ENCODE results near the gene LBR.

The LBR gene

GRCh38 chr1:225415967-225416745, 11.7 kb downstream of the LBR start:
- DNase-seq (ENCODE audit: insufficient read length, low spot score) (no peak), FAIRE-seq (no peak)
- TF ChIP-seq PAX5 (IDR thresholded peaks at IDR 0.05; ENCODE audit: insufficient read depth, low read length, severe bottlenecking) (no peak), POLR2AphosphoS5 (IDR thresholded peaks at IDR 0.05; ENCODE audit: low read depth, low read length) (no peak), POLR2A (IDR thresholded peaks at IDR 0.05; ENCODE audit: low read depth, low read length) (no peak), TAF1 (IDR thresholded peaks at IDR 0.05; ENCODE audit: low read depth, low read length) (no peak), POU2F2 (IDR thresholded peaks at IDR 0.05; ENCODE audit: low read depth, low read length) (no peak), SPI1 (IDR thresholded peaks at IDR 0.05; ENCODE audit: low read depth, low read length) (no peak)

- DNase-seq (ENCODE audit: insufficient read length, low spot score), result no peak
- no peak for FAIRE-seq
- no peak for TF ChIP-seq TAF1 (IDR thresholded peaks at IDR 0.05; ENCODE audit: low read depth, low read length)
- no peak for TF ChIP-seq PAX5 (IDR thresholded peaks at IDR 0.05; ENCODE audit: insufficient read depth, low read length, severe bottlenecking)
- no peak for TF ChIP-seq POLR2AphosphoS5 (IDR thresholded peaks at IDR 0.05; ENCODE audit: low read depth, low read length)
- no peak for TF ChIP-seq POU2F2 (IDR thresholded peaks at IDR 0.05; ENCODE audit: low read depth, low read length)
- TF ChIP-seq POLR2A (IDR thresholded peaks at IDR 0.05; ENCODE audit: low read depth, low read length), result no peak
- no peak for TF ChIP-seq SPI1 (IDR thresholded peaks at IDR 0.05; ENCODE audit: low read depth, low read length)
Observed at GRCh38 chr1:225415307-225415706, 12.5 kb downstream of the LBR start.

- FAIRE-seq, result no peak
Observed at GRCh38 chr1:225413708-225414375, 14.0 kb downstream of the LBR start.

GRCh38 chr1:225412803-225413351, 15.0 kb downstream of the LBR start:
- no peak for TF ChIP-seq POLR2A (IDR thresholded peaks at IDR 0.05; ENCODE audit: low read depth, low read length)
- TF ChIP-seq PAX5 (IDR thresholded peaks at IDR 0.05; ENCODE audit: insufficient read depth, low read length, severe bottlenecking), result no peak
- no peak for TF ChIP-seq POU2F2 (IDR thresholded peaks at IDR 0.05; ENCODE audit: low read depth, low read length)
- TF ChIP-seq TAF1 (IDR thresholded peaks at IDR 0.05; ENCODE audit: low read depth, low read length), result no peak
- TF ChIP-seq POLR2AphosphoS5 (IDR thresholded peaks at IDR 0.05; ENCODE audit: low read depth, low read length), result no peak
- no peak for TF ChIP-seq SPI1 (IDR thresholded peaks at IDR 0.05; ENCODE audit: low read depth, low read length)
- FAIRE-seq, result no peak
- no peak for DNase-seq (ENCODE audit: insufficient read length, low spot score)

More at GRCh38 chr1:225413708-225414375, 14.0 kb downstream of the LBR start:
- TF ChIP-seq SPI1 (IDR thresholded peaks at IDR 0.05; ENCODE audit: low read depth, low read length) (no peak), POU2F2 (IDR thresholded peaks at IDR 0.05; ENCODE audit: low read depth, low read length) (no peak), PAX5 (IDR thresholded peaks at IDR 0.05; ENCODE audit: insufficient read depth, low read length, severe bottlenecking) (no peak), POLR2A (IDR thresholded peaks at IDR 0.05; ENCODE audit: low read depth, low read length) (no peak), POLR2AphosphoS5 (IDR thresholded peaks at IDR 0.05; ENCODE audit: low read depth, low read length) (no peak), TAF1 (IDR thresholded peaks at IDR 0.05; ENCODE audit: low read depth, low read length) (no peak)
- DNase-seq (ENCODE audit: insufficient read length, low spot score), result no peak

GRCh38 chr1:225412321-225412720, 15.5 kb downstream of the LBR start:
- DNase-seq (ENCODE audit: insufficient read length, low spot score), result no peak
- TF ChIP-seq TAF1 (IDR thresholded peaks at IDR 0.05; ENCODE audit: low read depth, low read length), result no peak
- TF ChIP-seq POLR2A (IDR thresholded peaks at IDR 0.05; ENCODE audit: low read depth, low read length), result no peak
- TF ChIP-seq PAX5 (IDR thresholded peaks at IDR 0.05; ENCODE audit: insufficient read depth, low read length, severe bottlenecking), result no peak
- TF ChIP-seq SPI1 (IDR thresholded peaks at IDR 0.05; ENCODE audit: low read depth, low read length), result no peak
- no peak for TF ChIP-seq POU2F2 (IDR thresholded peaks at IDR 0.05; ENCODE audit: low read depth, low read length)
- no peak for TF ChIP-seq POLR2AphosphoS5 (IDR thresholded peaks at IDR 0.05; ENCODE audit: low read depth, low read length)
- FAIRE-seq, result no peak

- no peak for TF ChIP-seq POU2F2 (IDR thresholded peaks at IDR 0.05; ENCODE audit: low read depth, low read length)
- TF ChIP-seq POLR2AphosphoS5 (IDR thresholded peaks at IDR 0.05; ENCODE audit: low read depth, low read length), result no peak
- no peak for TF ChIP-seq SPI1 (IDR thresholded peaks at IDR 0.05; ENCODE audit: low read depth, low read length)
- TF ChIP-seq POLR2A (IDR thresholded peaks at IDR 0.05; ENCODE audit: low read depth, low read length), result no peak
- TF ChIP-seq TAF1 (IDR thresholded peaks at IDR 0.05; ENCODE audit: low read depth, low read length), result no peak
- TF ChIP-seq PAX5 (IDR thresholded peaks at IDR 0.05; ENCODE audit: insufficient read depth, low read length, severe bottlenecking), result no peak
- DNase-seq (ENCODE audit: insufficient read length, low spot score), result no peak
- FAIRE-seq, result no peak
Observed at GRCh38 chr1:225410036-225410435, 17.8 kb downstream of the LBR start.

GRCh38 chr1:225409051-225409450, 18.8 kb downstream of the LBR start:
- TF ChIP-seq POLR2A (IDR thresholded peaks at IDR 0.05; ENCODE audit: low read depth, low read length), result no peak
- no peak for TF ChIP-seq SPI1 (IDR thresholded peaks at IDR 0.05; ENCODE audit: low read depth, low read length)
- TF ChIP-seq TAF1 (IDR thresholded peaks at IDR 0.05; ENCODE audit: low read depth, low read length), result no peak
- TF ChIP-seq POLR2AphosphoS5 (IDR thresholded peaks at IDR 0.05; ENCODE audit: low read depth, low read length), result no peak
- FAIRE-seq, result peak; percentile 28
- no peak for DNase-seq (ENCODE audit: insufficient read length, low spot score)

GRCh38 chr1:225408249-225408648, 19.6 kb downstream of the LBR start:
- FAIRE-seq (no peak), DNase-seq (ENCODE audit: insufficient read length, low spot score) (no peak)
- no peak for TF ChIP-seq TAF1 (IDR thresholded peaks at IDR 0.05; ENCODE audit: low read depth, low read length)
- TF ChIP-seq SPI1 (IDR thresholded peaks at IDR 0.05; ENCODE audit: low read depth, low read length), result no peak
- TF ChIP-seq POU2F2 (IDR thresholded peaks at IDR 0.05; ENCODE audit: low read depth, low read length), result no peak
- no peak for TF ChIP-seq PAX5 (IDR thresholded peaks at IDR 0.05; ENCODE audit: insufficient read depth, low read length, severe bottlenecking)
- TF ChIP-seq POLR2AphosphoS5 (IDR thresholded peaks at IDR 0.05; ENCODE audit: low read depth, low read length), result no peak
- TF ChIP-seq POLR2A (IDR thresholded peaks at IDR 0.05; ENCODE audit: low read depth, low read length), result no peak

- DNase-seq (ENCODE audit: insufficient read length, low spot score), result no peak
- no peak for FAIRE-seq
- TF ChIP-seq POLR2AphosphoS5 (IDR thresholded peaks at IDR 0.05; ENCODE audit: low read depth, low read length), result no peak
- TF ChIP-seq POU2F2 (IDR thresholded peaks at IDR 0.05; ENCODE audit: low read depth, low read length), result no peak
- no peak for TF ChIP-seq PAX5 (IDR thresholded peaks at IDR 0.05; ENCODE audit: insufficient read depth, low read length, severe bottlenecking)
- TF ChIP-seq POLR2A (IDR thresholded peaks at IDR 0.05; ENCODE audit: low read depth, low read length), result no peak
- no peak for TF ChIP-seq TAF1 (IDR thresholded peaks at IDR 0.05; ENCODE audit: low read depth, low read length)
- no peak for TF ChIP-seq SPI1 (IDR thresholded peaks at IDR 0.05; ENCODE audit: low read depth, low read length)
Observed at GRCh38 chr1:225407755-225408154, 20.1 kb downstream of the LBR start.

Measured in GM12891 (cell line).